ENCODE measurements around the gene SLC35F6.
"Not testable (repeated sequence)": the region's sequence is repeated elsewhere in the genome, so short reads cannot be mapped to it uniquely, and the experiment has no call there.

The SLC35F6 gene

DNA sequence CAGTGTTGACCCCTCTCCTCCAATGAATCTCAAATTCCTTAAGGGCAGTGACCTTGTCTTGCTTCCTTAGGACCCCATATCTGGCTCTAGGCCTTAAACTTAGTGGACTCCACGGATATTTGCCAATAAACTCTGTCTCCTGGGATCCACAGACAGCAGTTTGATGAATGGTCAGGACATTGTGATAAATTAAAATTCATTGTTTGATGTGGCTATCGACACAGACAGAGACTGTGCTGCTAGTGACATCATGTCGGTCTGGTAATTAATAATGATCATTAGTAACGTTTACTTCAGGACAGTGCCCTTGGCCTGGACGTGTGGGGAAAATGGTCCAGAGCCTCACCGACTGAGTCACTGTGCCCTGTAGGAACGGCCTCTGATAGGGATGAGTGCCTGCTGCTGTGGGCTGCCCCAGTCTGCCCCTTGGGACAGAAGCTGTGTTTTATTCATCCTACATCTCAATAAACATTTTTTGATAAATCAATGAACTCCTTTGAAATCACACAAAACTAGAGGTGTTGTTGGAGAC, 5.2 kb upstream of the SLC35F6 start:
- DNase-seq = no peak

GRCh38 chr2:26759845-26760244, 4.2 kb upstream of the SLC35F6 start:
- no peak for DNase-seq

DNA sequence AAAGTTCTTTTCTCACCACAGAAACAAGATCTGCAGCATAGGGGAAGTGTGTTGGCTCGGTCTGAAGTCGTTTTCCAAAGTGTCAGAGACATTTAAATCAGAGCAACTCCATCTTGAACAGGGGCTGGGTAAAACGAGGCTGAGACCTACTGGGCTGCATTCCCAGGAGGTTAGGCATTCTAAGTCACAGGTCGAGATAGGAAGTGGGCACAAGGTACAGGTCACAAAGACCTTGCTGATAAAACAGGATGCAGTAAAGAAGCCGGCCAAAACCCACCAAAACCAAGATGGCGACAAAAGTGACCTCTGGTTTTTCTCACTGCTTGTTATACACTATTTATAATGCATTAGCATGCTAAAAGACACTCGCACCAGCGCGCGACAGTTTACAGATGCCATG, 3.1 kb upstream of the SLC35F6 start:
- DNase-seq = not testable (repeated sequence)

DNA sequence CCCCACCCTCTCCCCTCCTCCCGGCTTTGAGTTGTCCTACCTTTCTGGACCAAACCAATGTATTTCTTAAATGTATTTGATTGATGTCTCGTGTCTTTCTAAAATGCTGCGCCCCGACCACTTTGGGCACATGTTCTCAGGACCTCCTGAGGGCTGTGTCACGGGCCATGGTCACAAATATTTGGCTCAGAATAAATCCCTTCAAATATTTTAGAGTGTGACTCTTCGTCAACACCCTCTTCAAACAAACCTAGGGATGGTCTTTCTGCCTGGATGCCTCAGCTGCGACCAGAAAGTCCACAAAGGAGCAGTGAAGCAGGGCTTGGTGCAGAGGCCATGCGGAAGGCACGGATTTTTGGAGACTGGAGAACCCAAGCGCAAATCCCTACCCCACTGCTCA, 1.1 kb upstream of the SLC35F6 start:
- DNase-seq = no peak

- DNase-seq = no peak
Measured at GRCh38 chr2:26764906-26765305, 822 bp downstream of the SLC35F6 start.

GRCh38 chr2:26765475-26766200, 1.6 kb downstream of the SLC35F6 start:
- no peak for DNase-seq

DNA sequence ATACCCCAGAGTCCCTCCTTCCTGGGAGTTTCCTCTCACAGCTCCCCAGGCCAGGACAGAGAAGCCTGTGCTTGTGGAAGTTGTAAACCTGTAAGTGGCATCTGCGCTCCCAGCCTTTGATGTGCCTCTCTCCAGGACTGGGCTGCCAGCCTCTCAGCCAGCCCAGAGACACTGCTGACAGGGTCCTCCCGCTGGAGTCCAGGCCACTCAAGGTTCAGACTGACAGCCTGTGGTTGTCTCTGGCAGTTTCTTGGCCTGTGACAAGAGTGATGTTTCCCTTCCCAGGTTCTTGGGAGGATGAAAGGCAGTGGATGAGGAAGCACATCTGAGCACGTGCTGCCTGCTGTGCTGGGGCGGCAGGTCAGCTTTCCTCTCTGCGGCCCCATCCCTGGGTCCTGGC, 3.0 kb downstream of the SLC35F6 start:
- DNase-seq = no peak

DNA sequence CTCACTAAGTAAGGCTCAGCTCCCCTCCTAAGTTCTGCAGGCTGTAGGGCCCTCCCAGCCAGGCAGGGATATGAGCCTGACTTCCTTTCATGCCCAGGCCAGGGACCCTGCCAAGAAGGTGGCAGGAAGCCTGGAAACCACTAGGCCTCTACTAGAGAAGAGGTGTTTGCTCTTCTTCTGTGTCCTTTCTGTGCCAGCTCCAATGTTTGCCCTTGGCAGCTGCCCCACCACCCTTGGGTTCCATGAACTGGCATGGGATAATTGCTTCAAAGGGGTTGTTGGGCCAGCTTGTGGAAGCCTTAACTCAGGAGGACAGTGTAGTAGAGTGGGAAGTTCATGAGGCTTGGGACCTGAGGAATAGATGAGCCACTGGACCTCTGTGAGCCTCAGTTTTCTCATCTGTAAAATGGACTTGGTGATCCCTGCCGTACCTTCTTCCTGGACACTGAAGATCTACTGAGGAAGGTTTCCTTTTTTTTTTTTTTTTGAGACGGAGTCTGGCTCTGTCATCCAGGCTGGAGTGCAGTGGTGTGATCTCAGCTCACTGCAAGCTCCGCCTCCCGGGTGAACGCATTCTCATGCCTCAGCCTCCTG, 3.9 kb downstream of the SLC35F6 start:
- no peak for DNase-seq

- no peak for DNase-seq
Measured at GRCh38 chr2:26768759-26769088, 4.6 kb downstream of the SLC35F6 start.

GRCh38 chr2:26769089-26769761, 5.1 kb downstream of the SLC35F6 start:
- DNase-seq = no peak

GRCh38 chr2:26770986-26771586, 7.0 kb downstream of the SLC35F6 start:
- no peak for DNase-seq

GRCh38 chr2:26772064-26773001, 8.2 kb downstream of the SLC35F6 start:
- DNase-seq = no peak

DNA sequence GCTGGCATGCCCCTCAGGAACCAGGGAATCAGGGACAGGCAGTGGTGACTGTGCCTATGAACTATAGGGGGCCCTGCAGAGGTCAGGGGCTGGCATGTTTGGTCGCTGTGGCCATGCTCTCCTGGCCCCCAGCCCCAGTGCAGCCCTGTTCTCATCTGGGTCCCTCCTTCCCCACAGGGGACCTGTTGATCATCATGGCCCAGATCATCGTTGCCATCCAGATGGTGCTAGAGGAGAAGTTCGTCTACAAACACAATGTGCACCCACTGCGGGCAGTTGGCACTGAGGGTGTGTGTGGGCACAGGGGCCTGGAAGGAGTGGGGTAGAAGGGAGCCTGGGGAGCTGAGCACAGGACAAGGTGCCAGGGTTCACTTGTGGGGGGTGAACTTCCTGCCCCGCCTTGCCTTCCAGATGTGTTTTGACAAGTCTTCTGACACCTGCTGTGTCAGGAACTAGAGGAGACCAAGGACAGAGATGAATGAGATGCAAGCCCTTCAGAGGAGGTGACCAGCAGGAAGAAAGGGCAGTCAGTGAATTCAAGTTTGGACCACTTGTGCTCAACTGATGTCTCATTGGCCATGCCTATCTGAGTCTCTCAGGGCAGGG, 12.2 kb downstream of the SLC35F6 start:
- DNase-seq = no peak

DNA sequence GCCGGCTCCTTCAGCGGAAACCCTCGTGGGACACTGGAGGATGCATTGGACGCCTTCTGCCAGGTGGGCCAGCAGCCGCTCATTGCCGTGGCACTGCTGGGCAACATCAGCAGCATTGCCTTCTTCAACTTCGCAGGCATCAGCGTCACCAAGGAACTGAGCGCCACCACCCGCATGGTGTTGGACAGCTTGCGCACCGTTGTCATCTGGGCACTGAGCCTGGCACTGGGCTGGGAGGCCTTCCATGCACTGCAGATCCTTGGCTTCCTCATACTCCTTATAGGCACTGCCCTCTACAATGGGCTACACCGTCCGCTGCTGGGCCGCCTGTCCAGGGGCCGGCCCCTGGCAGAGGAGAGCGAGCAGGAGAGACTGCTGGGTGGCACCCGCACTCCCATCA, 14.0 kb downstream of the SLC35F6 start:
- no peak for DNase-seq

GRCh38 chr2:26778507-26778906, 14.4 kb downstream of the SLC35F6 start:
- DNase-seq = no peak

DNA sequence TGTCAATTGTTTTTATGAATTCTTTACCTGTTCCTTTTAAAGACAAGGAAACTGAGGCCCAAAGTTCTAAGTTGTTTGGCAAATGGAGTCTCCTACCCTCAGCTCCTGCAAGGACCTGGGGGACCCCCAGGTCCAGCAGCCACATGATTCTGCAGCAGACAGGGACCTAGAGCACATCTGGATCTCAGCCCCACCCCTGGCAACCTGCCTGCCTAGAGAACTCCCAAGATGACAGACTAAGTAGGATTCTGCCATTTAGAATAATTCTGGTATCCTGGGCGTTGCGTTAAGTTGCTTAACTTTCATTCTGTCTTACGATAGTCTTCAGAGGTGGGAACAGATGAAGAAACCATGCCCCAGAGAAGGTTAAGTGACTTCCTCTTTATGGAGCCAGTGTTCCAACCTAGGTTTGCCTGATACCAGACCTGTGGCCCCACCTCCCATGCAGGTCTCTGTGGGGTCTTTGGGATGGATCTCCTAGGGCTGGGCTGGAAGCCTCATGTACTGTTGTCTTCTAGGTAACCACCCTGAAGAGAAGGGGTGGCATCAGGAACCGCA, 16.2 kb downstream of the SLC35F6 start:
- DNase-seq = no peak

GRCh38 chr2:26782876-26783704, 19.0 kb downstream of the SLC35F6 start:
- DNase-seq = no peak

- DNase-seq = no peak
Measured at GRCh38 chr2:26784570-26785234, 20.6 kb downstream of the SLC35F6 start.

DNA sequence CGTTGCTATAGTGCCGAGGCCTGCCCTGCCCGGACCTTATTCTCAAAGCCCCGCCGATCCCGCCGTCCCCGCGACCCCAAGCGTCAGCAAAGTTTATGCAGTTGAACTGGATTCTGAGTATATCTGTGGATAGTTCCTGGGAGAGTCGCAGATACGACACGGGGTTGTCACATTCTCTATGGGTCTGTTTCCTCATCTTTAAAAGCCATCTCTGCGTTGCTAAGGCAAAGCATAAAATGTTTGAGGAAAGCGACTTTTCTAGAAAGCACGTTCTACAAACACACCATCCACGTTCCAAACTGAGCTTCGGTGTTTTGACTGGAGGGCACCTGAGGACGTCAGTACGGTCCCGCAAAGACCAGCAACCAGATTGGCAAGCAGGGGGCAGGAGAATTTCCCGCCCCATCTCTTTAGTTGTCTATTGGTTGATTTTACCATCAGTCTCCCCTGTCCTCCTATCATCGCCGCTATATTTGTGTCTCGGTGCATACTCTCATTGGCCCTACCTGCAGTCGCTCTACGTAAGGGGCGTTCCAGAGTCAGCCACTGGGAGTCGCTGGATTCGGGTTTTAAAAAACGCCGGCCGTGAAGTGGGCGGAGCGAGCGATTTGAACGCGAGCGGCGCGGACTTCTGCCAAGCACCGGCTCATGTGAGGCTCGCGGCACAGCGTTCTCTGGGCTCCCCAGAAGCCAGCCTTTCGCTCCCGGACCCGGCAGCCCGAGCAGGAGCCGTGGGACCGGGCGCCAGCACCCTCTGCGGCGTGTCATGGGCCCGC, 21.5 kb downstream of the SLC35F6 start, which contains the start of gene CENPA:
Gene CENPA (plus strand): TSS at position 626 of the 776 bp plus-strand sequence. CDS start 141 bp downstream, at position 767.
- DNase-seq = peak; percentile 93

Measured in activated CD8-positive, alpha-beta memory T cell treated with anti-CD3 and anti-CD28 coated beads, Interleukin-2, amount 50 U/mL, for 4 hours (primary cell).